ENCODE results near the gene DOC2B.
A peak's percentile ranks its signal among the peaks of the same experiment; 100 is the strongest.

The DOC2B gene

GRCh38 chr17:145671-146541 lies 35.5 kb downstream of the DOC2B start:
- no peak overlapping the region for H3K27ac ChIP-seq (ENCODE audit: low read depth, low read length, poor library complexity, severe bottlenecking)
- no peaks in the 10 kb centered on the region for H3K36me3 ChIP-seq (ENCODE audit: insufficient read depth, low read length)
- no peak overlapping the region for H3K4me2 ChIP-seq (ENCODE audit: low read length)
- TF ChIP-seq EZH2 (IDR thresholded peaks at IDR 0.05; ENCODE audit: borderline replicate concordance, low read length) (no peak), CTCF (IDR thresholded peaks at IDR 0.05; ENCODE audit: low read length) (no peak)
- no peak overlapping the region for H3K4me3 ChIP-seq (ENCODE audit: low read depth, low read length, poor library complexity, severe bottlenecking)
- no peaks in the 10 kb centered on the region for H3K9me3 ChIP-seq (ENCODE audit: low read length)
- H3K4me1 ChIP-seq (ENCODE audit: insufficient read depth, low read length, severe bottlenecking): no peaks in the 10 kb centered on the region
- H3K9ac ChIP-seq (ENCODE audit: low read length): no peak overlapping the region
- no peaks in the 10 kb centered on the region for H3K27me3 ChIP-seq (ENCODE audit: insufficient read depth, low read length)
- no peak overlapping the region for H2AFZ ChIP-seq (ENCODE audit: low read length)
- no peaks in the 10 kb centered on the region for H3K79me2 ChIP-seq (ENCODE audit: insufficient read depth, low read length)
- H3F3A ChIP-seq (ENCODE audit: insufficient read depth, low read length): no peaks in the 10 kb centered on the region
- no peaks in the 10 kb centered on the region for H4K20me1 ChIP-seq (ENCODE audit: insufficient read depth, low read length)
- no peaks in the 10 kb centered on the region for H3K9me2 ChIP-seq (ENCODE audit: low read depth, low read length)

DNA sequence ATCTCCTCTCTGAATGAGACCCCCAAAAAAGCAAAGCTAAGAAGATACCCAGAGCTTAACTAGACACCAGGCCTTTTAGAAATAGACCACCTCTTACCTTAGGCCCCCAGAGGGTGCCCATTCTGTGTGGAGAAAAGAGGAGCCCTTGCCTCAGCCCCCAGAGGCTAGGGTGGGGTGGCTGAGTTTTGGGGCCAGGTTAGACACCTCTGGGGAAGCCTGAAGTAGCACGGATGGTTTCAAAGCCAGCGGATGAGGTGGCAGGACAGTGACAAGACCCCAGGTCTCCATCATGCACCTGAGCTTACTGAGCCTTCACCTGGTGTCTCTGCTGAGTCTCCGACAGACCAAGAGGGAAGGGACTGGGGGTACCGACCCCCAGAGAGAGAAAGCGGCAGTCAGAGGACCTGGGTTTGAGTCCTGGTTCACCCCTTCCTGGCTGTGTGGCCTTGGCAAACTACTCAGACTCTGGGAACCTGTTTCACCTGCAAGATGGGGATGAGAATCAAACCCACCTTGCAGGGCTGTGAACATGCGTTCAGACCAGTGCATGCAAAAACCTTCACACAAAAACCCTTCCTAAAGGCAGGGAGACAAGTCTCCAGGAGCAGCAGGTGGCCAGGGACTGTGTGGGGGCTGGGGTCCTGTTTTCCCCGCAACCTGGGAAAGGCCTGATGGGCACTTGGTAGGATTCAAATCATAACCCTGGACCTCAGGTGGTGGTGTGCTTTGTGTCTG lies 36.3 kb downstream of the DOC2B start:
- Histone ChIP-seq H3K4me3 (ENCODE audit: low read depth, low read length, poor library complexity, severe bottlenecking) (no peak overlapping the region), H3K9ac (ENCODE audit: low read length) (no peak overlapping the region), H3K79me2 (ENCODE audit: insufficient read depth, low read length) (no peaks in the 10 kb centered on the region), H3K9me3 (ENCODE audit: low read length) (no peaks in the 10 kb centered on the region), H2AFZ (ENCODE audit: low read length) (no peak overlapping the region), H3K27me3 (ENCODE audit: insufficient read depth, low read length) (no peaks in the 10 kb centered on the region), H3K9me2 (ENCODE audit: low read depth, low read length) (no peaks in the 10 kb centered on the region), H4K20me1 (ENCODE audit: insufficient read depth, low read length) (no peaks in the 10 kb centered on the region), H3K36me3 (ENCODE audit: insufficient read depth, low read length) (no peaks in the 10 kb centered on the region), H3K27ac (ENCODE audit: low read depth, low read length, poor library complexity, severe bottlenecking) (no peak overlapping the region), H3K4me2 (ENCODE audit: low read length) (no peak overlapping the region), H3K4me1 (ENCODE audit: insufficient read depth, low read length, severe bottlenecking) (no peaks in the 10 kb centered on the region), H3F3A (ENCODE audit: insufficient read depth, low read length) (no peaks in the 10 kb centered on the region)
- TF ChIP-seq CTCF (IDR thresholded peaks at IDR 0.05; ENCODE audit: low read length): no peak
- TF ChIP-seq EZH2 (IDR thresholded peaks at IDR 0.05; ENCODE audit: borderline replicate concordance, low read length): no peak

DNA sequence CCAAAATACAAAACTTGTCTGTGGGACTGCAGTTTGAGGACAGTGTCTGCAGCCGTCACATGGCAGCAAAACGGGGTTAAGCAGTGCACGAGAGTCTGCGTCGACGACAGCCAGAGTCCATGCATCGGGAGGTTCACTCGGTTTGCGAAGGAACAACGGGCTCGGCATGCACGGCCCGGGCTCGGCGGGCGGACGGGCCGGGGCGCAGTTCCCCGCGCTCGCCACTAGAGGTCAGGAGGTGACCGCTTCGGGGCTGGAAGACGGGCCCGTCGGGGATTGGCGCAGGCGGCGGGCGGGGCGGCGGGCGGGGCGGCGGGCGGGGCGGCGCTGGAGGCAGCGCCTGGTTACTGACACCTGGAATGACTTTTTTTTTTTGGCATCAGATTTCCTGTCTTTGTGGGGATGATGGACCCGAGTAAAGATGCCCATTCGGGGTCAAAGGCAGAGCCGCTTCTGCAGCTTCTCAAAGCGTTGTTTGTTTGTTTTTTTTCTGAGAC lies 37.6 kb downstream of the DOC2B start:
- no peak overlapping the region for H3K4me2 ChIP-seq (ENCODE audit: low read length)
- H3K9me2 ChIP-seq (ENCODE audit: low read depth, low read length): no peaks in the 10 kb centered on the region
- H3F3A ChIP-seq (ENCODE audit: insufficient read depth, low read length): no peaks in the 10 kb centered on the region
- TF ChIP-seq EZH2 (IDR thresholded peaks at IDR 0.05; ENCODE audit: borderline replicate concordance, low read length): no peak
- peak; percentile 82 for TF ChIP-seq CTCF (IDR thresholded peaks at IDR 0.05; ENCODE audit: low read length)
- no peaks in the 10 kb centered on the region for H4K20me1 ChIP-seq (ENCODE audit: insufficient read depth, low read length)
- H3K27me3 ChIP-seq (ENCODE audit: insufficient read depth, low read length): no peaks in the 10 kb centered on the region
- no peak overlapping the region for H3K4me3 ChIP-seq (ENCODE audit: low read depth, low read length, poor library complexity, severe bottlenecking)
- no peak overlapping the region for H3K9ac ChIP-seq (ENCODE audit: low read length)
- H3K79me2 ChIP-seq (ENCODE audit: insufficient read depth, low read length): no peaks in the 10 kb centered on the region
- no peaks in the 10 kb centered on the region for H3K9me3 ChIP-seq (ENCODE audit: low read length)
- no peaks in the 10 kb centered on the region for H3K36me3 ChIP-seq (ENCODE audit: insufficient read depth, low read length)
- H3K27ac ChIP-seq (ENCODE audit: low read depth, low read length, poor library complexity, severe bottlenecking): no peak overlapping the region
- no peak overlapping the region for H2AFZ ChIP-seq (ENCODE audit: low read length)
- no peaks in the 10 kb centered on the region for H3K4me1 ChIP-seq (ENCODE audit: insufficient read depth, low read length, severe bottlenecking)

Data from OCI-LY1 (cell line).